Activated CD4-positive, alpha-beta T cell treated with anti-CD3 and anti-CD28 coated beads, Interleukin-2, amount 50 U/mL, for 24 hours (primary cell): ENCODE results near the gene MAP3K5.

ENCODE experiments used
- DNase-seq, 2 donors: peaks; one replicate each; pipeline ENCODE4 v3.0.0-alpha.2; 2020; ENCODE audit warnings: low read depth in 1 of 2, low spot score in 1 of 2

MAP3K5 gene

GRCh38 chr6:136655239-136656014 lies 136.8 kb downstream of the MAP3K5 start:
- no peak for DNase-seq

- DNase-seq = no peak
These were observed 138.2 kb downstream of the MAP3K5 start for GRCh38 chr6:136654086-136654485.

GRCh38 chr6:136652656-136653055 lies 139.6 kb downstream of the MAP3K5 start:
- no peak for DNase-seq

- no peak for DNase-seq
These were observed 140.3 kb downstream of the MAP3K5 start for GRCh38 chr6:136651982-136652381.

- peak; percentile 6 to 46 for DNase-seq
These were observed 144.9 kb downstream of the MAP3K5 start for GRCh38 chr6:136647363-136647852.

- DNase-seq = no peak
These were observed 145.9 kb downstream of the MAP3K5 start for GRCh38 chr6:136646377-136646776.

GRCh38 chr6:136644597-136644952 lies 147.7 kb downstream of the MAP3K5 start:
- DNase-seq = no peak

GRCh38 chr6:136643850-136644596 lies 148.3 kb downstream of the MAP3K5 start:
- peak; percentile 64 to 70 for DNase-seq

GRCh38 chr6:136641873-136642465 lies 150.3 kb downstream of the MAP3K5 start:
- DNase-seq = no peak

GRCh38 chr6:136641166-136641565 lies 151.1 kb downstream of the MAP3K5 start:
- no peak for DNase-seq

- no peak for DNase-seq
These were observed 152.0 kb downstream of the MAP3K5 start for GRCh38 chr6:136640132-136640915.

GRCh38 chr6:136639702-136640101 lies 152.6 kb downstream of the MAP3K5 start:
- no peak for DNase-seq

GRCh38 chr6:136635615-136636014 lies 156.7 kb downstream of the MAP3K5 start:
- DNase-seq = no peak

- no peak for DNase-seq
These were observed 158.9 kb downstream of the MAP3K5 start for GRCh38 chr6:136633355-136633754.

GRCh38 chr6:136628996-136629395 lies 163.3 kb downstream of the MAP3K5 start:
- no peak for DNase-seq

- DNase-seq = no peak
These were observed 165.1 kb downstream of the MAP3K5 start for GRCh38 chr6:136627191-136627590.

GRCh38 chr6:136625293-136625692 lies 167.0 kb downstream of the MAP3K5 start:
- DNase-seq = no peak

- no peak for DNase-seq
These were observed 167.9 kb downstream of the MAP3K5 start for GRCh38 chr6:136624347-136624746.

GRCh38 chr6:136618086-136618485 lies 174.2 kb downstream of the MAP3K5 start:
- DNase-seq = no peak

- DNase-seq = no peak
These were observed 175.8 kb downstream of the MAP3K5 start for GRCh38 chr6:136616527-136616926.

GRCh38 chr6:136614994-136615393 lies 177.3 kb downstream of the MAP3K5 start:
- DNase-seq = no peak
